Endodermal cell (in vitro differentiated cells): ENCODE results near the gene CSNK2A1. TPM values are rescaled to one million over a fixed set of nuclear protein-coding genes. Genes with fewer than 3 reads are reported as not detected.
A peak's percentile ranks its signal among the peaks of the same experiment; 100 is the strongest.

Experiments
- DNase-seq: peaks from one replicate; pipeline ENCODE4 v3.0.0-alpha.2; 2017
- H3K27ac ChIP-seq: 2 replicates; pipeline ENCODE4 v1.5.1; 2013; ENCODE audit warnings: mild to moderate bottlenecking, low read depth, low read length, moderate library complexity
- H3K27me3 ChIP-seq: 2 replicates; pipeline ENCODE4 v1.6.1; 2013; ENCODE audit warnings: mild to moderate bottlenecking, low read length, moderate library complexity; ENCODE audit not compliant: insufficient read depth, control insufficient read depth, poor library complexity, severe bottlenecking
- H3K36me3 ChIP-seq: 2 replicates; pipeline ENCODE4 v1.7.0; 2013; ENCODE audit warnings: mild to moderate bottlenecking, low read length, moderate library complexity; ENCODE audit not compliant: control insufficient read depth, insufficient read depth
- H3K4me1 ChIP-seq: one replicate; pipeline ENCODE4 v1.7.0; 2013; ENCODE audit warnings: low read length; ENCODE audit not compliant: control insufficient read depth, insufficient read depth
- H3K4me3 ChIP-seq: 2 replicates; pipeline ENCODE4 v1.5.1; 2013; ENCODE audit warnings: mild to moderate bottlenecking, low read length, moderate library complexity
- H3K9ac ChIP-seq: 2 replicates; pipeline ENCODE4 v1.6.1; 2013; ENCODE audit warnings: mild to moderate bottlenecking, low read length, moderate library complexity; ENCODE audit not compliant: poor library complexity, severe bottlenecking; ENCODE audit errors: extremely low read depth
- H3K9me3 ChIP-seq: 2 replicates; pipeline ENCODE4 v1.6.1; 2013; ENCODE audit warnings: mild to moderate bottlenecking, low read length, moderate library complexity; ENCODE audit not compliant: control insufficient read depth
- H3K27ac Mint-ChIP-seq: 2 replicates; pipeline ENCODE4 v1.8.0; 2020; ENCODE audit warnings: mixed read lengths
- H3K27me3 Mint-ChIP-seq: 2 replicates; pipeline ENCODE4 v1.8.0; 2021; ENCODE audit warnings: mild to moderate bottlenecking, mixed read lengths; ENCODE audit not compliant: insufficient read depth
- H3K36me3 Mint-ChIP-seq: 2 replicates; pipeline ENCODE4 v1.8.0; 2020; ENCODE audit warnings: low read depth, mixed read lengths
- H3K4me1 Mint-ChIP-seq: 2 replicates; pipeline ENCODE4 v1.8.0; 2020; ENCODE audit warnings: mixed read lengths
- H3K4me3 Mint-ChIP-seq: 2 replicates; pipeline ENCODE4 v1.8.0; 2020; ENCODE audit warnings: mild to moderate bottlenecking, moderate library complexity, mixed read lengths
- H3K9me3 Mint-ChIP-seq: 2 replicates; pipeline ENCODE4 v1.8.0; 2020; ENCODE audit warnings: mild to moderate bottlenecking, mixed read lengths
- CTCF ChIP-seq: fragments of 200-600 bp; sonication (generic); conservative IDR thresholded peaks from 2 replicates; pipeline ENCODE4 v1.5.0; 2021; ENCODE audit warnings: antibody characterized with exemption, mild to moderate bottlenecking
- WGBS, 2 experiments: methylation state at CpG; one replicate each; pipeline versions ENCODE4 v1.1.5 to v1.1.7; 2013; ENCODE audit warnings: missing lambda C conversion rate in 2 of 2, mixed read lengths in 1 of 2; ENCODE audit not compliant: insufficient coverage in 1 of 2, insufficient read length in 1 of 2; 5-methylcytosine and 5-hydroxymethylcytosine counted together
- total RNA-seq, 2 donors: library from RNA; stranded (reverse); fragmentation: NEBNext Ultra II Directional in 1 of 2; extraction: Animal tissue kit (Norgen Biotek cat#: 25700) in 1 of 2; gene quantifications; 2 replicates in 1 of 2; 3 replicates in 1 of 2; pipeline ENCODE4 v1.2.1, GENCODE V29; 2021

CSNK2A1 gene
- total RNA-seq, 2 donors from 2014 or later: 202 to 239 TPM

GRCh38 chr20:537983-538382, 5.6 kb downstream of the CSNK2A1 start:
- Mint-ChIP-seq H3K4me3 (no peak overlapping the region), H3K27ac (no peak overlapping the region)

GRCh38 chr20:536426-537010, 7.1 kb downstream of the CSNK2A1 start:
- Histone ChIP-seq H3K4me1 (no peaks in the 10 kb centered on the region), H3K9ac (no peak overlapping the region), H3K27me3 (no peaks in the 10 kb centered on the region), H3K9me3 (peaks cover 12% of the 10 kb centered on the region), H3K4me3 (peak overlapping the region; percentile 39), H3K27ac (no peak overlapping the region), H3K36me3 (peaks cover 30% of the 10 kb centered on the region)
- no peak for DNase-seq
- Mint-ChIP-seq H3K9me3 (peaks cover 6% of the 10 kb centered on the region), H3K27me3 (no peaks in the 10 kb centered on the region), H3K4me1 (peaks cover 70% of the 10 kb centered on the region), H3K36me3 (peaks cover 26% of the 10 kb centered on the region), H3K27ac (no peak overlapping the region), H3K4me3 (no peak overlapping the region)
- no peak for TF ChIP-seq CTCF
- WGBS, 2 experiments: 86 to 88% methylated on average over 4 to 7 of the region's 7 CpGs

More at GRCh38 chr20:537983-538382, 5.6 kb downstream of the CSNK2A1 start:
- no peak for DNase-seq
- H3K36me3 Mint-ChIP-seq: peaks cover 34% of the 10 kb centered on the region
- peaks cover 6% of the 10 kb centered on the region for H3K9me3 Mint-ChIP-seq
- Histone ChIP-seq H3K36me3 (peaks cover 36% of the 10 kb centered on the region), H3K9ac (no peak overlapping the region), H3K4me3 (peak overlapping the region; percentile 98), H3K4me1 (no peaks in the 10 kb centered on the region), H3K27me3 (no peaks in the 10 kb centered on the region), H3K27ac (no peak overlapping the region), H3K9me3 (peaks cover 12% of the 10 kb centered on the region)
- no peaks in the 10 kb centered on the region for H3K27me3 Mint-ChIP-seq
- WGBS, 2 experiments: 79 to 96% methylated on average over 2 to 6 of the region's 6 CpGs
- no peak for TF ChIP-seq CTCF
- H3K4me1 Mint-ChIP-seq: peaks cover 65% of the 10 kb centered on the region

- no peaks in the 10 kb centered on the region for H3K4me1 ChIP-seq
- H3K36me3 Mint-ChIP-seq: peaks cover 23% of the 10 kb centered on the region
- H3K9me3 ChIP-seq: peaks cover 10% of the 10 kb centered on the region
- no peaks in the 10 kb centered on the region for H3K27me3 ChIP-seq
- peak overlapping the region; percentile 29 for H3K27ac Mint-ChIP-seq
- peak overlapping the region; percentile 39 for H3K4me3 ChIP-seq
- peaks cover 73% of the 10 kb centered on the region for H3K4me1 Mint-ChIP-seq
- H3K4me3 Mint-ChIP-seq: no peak overlapping the region
- H3K9me3 Mint-ChIP-seq: peaks cover 5% of the 10 kb centered on the region
- H3K9ac ChIP-seq: no peak overlapping the region
- no peak for TF ChIP-seq CTCF
- 83 to 100% methylated on average over 1 to 3 of the region's 3 CpGs for WGBS, 2 experiments
- H3K36me3 ChIP-seq: peaks cover 27% of the 10 kb centered on the region
- H3K27me3 Mint-ChIP-seq: no peaks in the 10 kb centered on the region
- H3K27ac ChIP-seq: no peak overlapping the region
- no peak for DNase-seq
These were observed 7.6 kb downstream of the CSNK2A1 start for GRCh38 chr20:535958-536357.
